Measurements from ENCODE around the gene KRTAP24-1. TPM values are rescaled to one million over a fixed set of nuclear protein-coding genes. Genes with fewer than 3 reads are reported as not detected.
A peak's percentile ranks its signal among the peaks of the same experiment; 100 is the strongest.

KRTAP24-1 gene
- total and polyA plus RNA-seq, 8 donors, result not detected

DNA sequence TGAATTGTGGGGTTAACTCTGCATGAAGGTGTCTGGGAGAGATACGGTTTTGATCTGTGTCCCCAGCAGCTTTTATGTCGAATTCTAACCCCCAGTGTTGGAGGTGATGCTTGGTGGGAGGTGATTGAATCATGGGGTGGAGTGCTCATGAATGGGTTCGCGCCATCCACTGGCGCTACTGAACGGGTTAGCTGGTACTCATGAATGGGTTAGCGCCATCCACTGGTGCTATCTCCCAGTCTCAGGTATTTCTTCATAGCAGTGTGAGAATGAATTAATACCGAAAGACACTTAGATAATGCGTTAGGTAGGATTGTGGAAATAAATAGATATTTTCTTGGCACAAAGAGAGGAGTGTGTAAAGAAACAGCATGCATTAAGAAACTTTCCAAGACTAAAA is 33.9 kb downstream of the KRTAP24-1 start:
- WGBS, 5 donors, result 77 to 89% (median 81%) methylated on average over 9 of the region's 9 CpGs
- H3K27me3 ChIP-seq, result no peaks in the 10 kb centered on the region

DNA sequence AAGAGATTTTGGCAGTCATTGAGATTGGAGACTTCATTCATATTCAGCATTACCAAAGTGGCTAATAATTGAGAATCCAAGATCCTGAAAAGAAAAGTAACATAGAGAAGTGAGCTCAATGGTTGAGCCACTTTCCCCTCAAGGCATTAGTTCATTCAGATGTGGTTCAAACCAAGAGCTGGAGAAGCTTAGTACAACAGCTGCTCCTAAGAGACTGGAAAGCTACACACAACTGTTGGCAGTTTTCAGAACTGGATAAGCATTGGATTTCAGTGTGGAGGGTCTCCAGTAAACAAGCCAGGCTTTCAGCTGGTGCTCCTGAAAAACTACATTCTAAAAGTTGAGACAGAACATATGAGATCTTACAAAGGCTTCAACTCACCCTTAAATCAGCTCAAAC is 37.7 kb downstream of the KRTAP24-1 start:
- intact Hi-C loops (cut with DNase I; ENCODE audit: low total_unique reads), result no loop called here
- TF ChIP-seq EP300 (IDR thresholded peaks at IDR 0.05), result no peak
- TF ChIP-seq CTCF (IDR thresholded peaks at IDR 0.05), result no peak
- TF ChIP-seq POLR2A (IDR thresholded peaks at IDR 0.05), result no peak
- TF ChIP-seq POLR2AphosphoS5 (IDR thresholded peaks at IDR 0.05), result no peak
- Histone ChIP-seq H3K4me3 (no peak overlapping the region), H3K36me3 (no peaks in the 10 kb centered on the region), H3K27ac (no peak overlapping the region), H3K27me3 (no peaks in the 10 kb centered on the region), H3K4me1 (no peaks in the 10 kb centered on the region), H3K9me3 (no peaks in the 10 kb centered on the region)
- DNase-seq, result peak in 1 of 2 donors; percentile 7

More for the DNA sequence above, 33.9 kb downstream of the KRTAP24-1 start:
- no peaks in the 10 kb centered on the region for H3K4me1 ChIP-seq
- DNase-seq, result no peak
- no peaks in the 10 kb centered on the region for H3K9me3 ChIP-seq
- H3K36me3 ChIP-seq, result no peaks in the 10 kb centered on the region
- intact Hi-C loops (cut with DNase I; ENCODE audit: low total_unique reads), result no loop called here
- H3K27ac ChIP-seq, result no peak overlapping the region
- no peak overlapping the region for H3K4me3 ChIP-seq
- TF ChIP-seq EP300 (IDR thresholded peaks at IDR 0.05) (no peak), POLR2AphosphoS5 (IDR thresholded peaks at IDR 0.05) (no peak), POLR2A (IDR thresholded peaks at IDR 0.05) (no peak), CTCF (IDR thresholded peaks at IDR 0.05) (no peak)

- DNase-seq, result no peak
- Histone ChIP-seq H3K4me1 (no peaks in the 10 kb centered on the region), H3K36me3 (no peaks in the 10 kb centered on the region), H3K9me3 (no peaks in the 10 kb centered on the region), H3K27me3 (no peaks in the 10 kb centered on the region), H3K4me3 (no peak overlapping the region), H3K27ac (no peak overlapping the region)
- TF ChIP-seq CTCF (IDR thresholded peaks at IDR 0.05), result no peak
- TF ChIP-seq POLR2A (IDR thresholded peaks at IDR 0.05), result no peak
- TF ChIP-seq POLR2AphosphoS5 (IDR thresholded peaks at IDR 0.05), result no peak
- TF ChIP-seq EP300 (IDR thresholded peaks at IDR 0.05), result no peak
- intact Hi-C loops (cut with DNase I; ENCODE audit: low total_unique reads), result no loop called here
Measured at GRCh38 chr21:30243691-30244090, 39.1 kb downstream of the KRTAP24-1 start.

GRCh38 chr21:30240661-30241060 is 42.1 kb downstream of the KRTAP24-1 start:
- Histone ChIP-seq H3K36me3 (no peaks in the 10 kb centered on the region), H3K27me3 (no peaks in the 10 kb centered on the region), H3K9me3 (no peaks in the 10 kb centered on the region), H3K4me1 (no peaks in the 10 kb centered on the region), H3K4me3 (no peak overlapping the region), H3K27ac (no peak overlapping the region)
- no peak for DNase-seq
- TF ChIP-seq POLR2A (IDR thresholded peaks at IDR 0.05) (no peak), CTCF (IDR thresholded peaks at IDR 0.05) (no peak), POLR2AphosphoS5 (IDR thresholded peaks at IDR 0.05) (no peak), EP300 (IDR thresholded peaks at IDR 0.05) (no peak)
- WGBS, 5 donors, result 56 to 78% (median 71%) methylated on average over 3 of the region's 3 CpGs
- intact Hi-C loops (cut with DNase I; ENCODE audit: low total_unique reads), result no loop called here

All from stomach (tissue), 9 donors.